GM21381 (cell line): Measurements from ENCODE around the gene CDKAL1.
A peak's percentile ranks its signal among the peaks of the same experiment; 100 is the strongest.

ENCODE experiments used
- ATAC-seq: cut with Tn5 transposase; IDR thresholded peaks from one replicate; pipeline ENCODE4 v1.9.1; 2021; ENCODE audit warnings: mild to moderate bottlenecking, moderate library complexity; ENCODE audit not compliant: unreplicated experiment

CDKAL1 gene

DNA sequence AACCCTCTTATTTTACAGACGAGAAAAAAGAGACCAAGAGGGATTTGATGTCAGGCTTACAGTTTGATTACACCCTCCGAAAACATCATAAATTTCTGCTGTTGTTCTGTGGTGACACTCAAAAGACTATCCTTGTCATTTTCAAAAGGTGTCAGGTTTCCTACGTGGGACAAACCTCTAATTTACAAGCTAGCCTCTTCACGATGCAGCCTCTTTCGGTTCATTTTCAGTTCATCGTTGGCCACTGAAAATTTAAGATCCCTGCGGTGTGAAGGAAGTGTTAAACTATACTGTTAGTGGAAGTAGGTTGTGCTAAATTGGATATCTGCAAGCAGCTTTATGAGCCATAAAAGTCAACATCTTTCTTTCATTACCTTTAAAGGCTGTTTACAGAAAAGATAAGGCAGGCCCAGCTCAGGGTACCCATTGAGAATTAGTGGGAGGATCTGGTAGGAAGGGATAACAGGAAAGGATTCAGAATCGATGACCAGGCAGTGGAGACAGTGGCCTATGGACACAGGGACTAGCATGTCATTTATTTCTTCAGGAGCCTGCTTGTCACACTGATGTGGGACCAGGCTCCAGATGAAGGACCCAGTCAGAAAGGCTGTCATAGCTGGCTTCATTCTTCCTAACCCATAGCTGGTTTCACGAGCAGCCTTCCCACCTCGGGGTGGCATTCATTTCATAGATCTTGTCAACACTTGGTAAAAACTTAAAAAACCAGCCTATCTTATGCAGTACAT lies 730.2 kb downstream of the CDKAL1 start:
- ATAC-seq = peak; percentile 25

DNA sequence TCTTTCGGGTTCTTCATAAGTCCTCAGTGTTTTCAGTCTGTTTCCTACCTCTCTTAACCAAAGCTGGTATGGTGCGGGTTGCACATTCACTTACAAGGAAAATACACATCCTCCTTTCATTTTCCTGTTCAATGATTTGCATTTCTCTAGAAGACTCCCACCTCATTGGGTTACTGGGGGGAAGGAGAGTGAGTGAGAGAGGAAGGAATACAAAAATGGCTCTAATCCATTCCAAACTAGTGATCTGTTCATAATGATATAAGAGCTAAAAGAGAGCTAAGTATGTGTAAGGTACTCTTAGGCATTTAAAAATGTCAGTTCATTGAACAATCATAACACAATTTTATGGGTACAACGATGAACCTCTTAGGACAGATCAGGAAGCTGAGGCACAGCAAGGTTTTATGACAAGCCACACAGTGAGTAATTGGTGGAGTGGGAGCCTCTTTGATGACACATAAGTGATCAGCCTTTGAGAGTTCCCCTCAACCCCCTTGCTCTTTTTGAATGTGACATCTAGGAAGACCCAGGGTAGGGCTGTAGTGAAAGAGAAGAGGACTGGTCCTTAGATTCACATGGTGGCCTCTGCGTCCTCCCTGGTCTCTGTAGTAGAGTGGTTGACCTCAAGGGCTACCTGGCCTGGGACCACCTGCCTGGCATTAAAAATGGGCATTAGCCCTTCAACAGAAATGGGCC lies 730.9 kb downstream of the CDKAL1 start:
- no peak for ATAC-seq

- no peak for ATAC-seq
Observed at GRCh38 chr6:21265730-21266044, 731.4 kb downstream of the CDKAL1 start.

- ATAC-seq = no peak
Observed at GRCh38 chr6:21270636-21271201, 736.5 kb downstream of the CDKAL1 start.

DNA sequence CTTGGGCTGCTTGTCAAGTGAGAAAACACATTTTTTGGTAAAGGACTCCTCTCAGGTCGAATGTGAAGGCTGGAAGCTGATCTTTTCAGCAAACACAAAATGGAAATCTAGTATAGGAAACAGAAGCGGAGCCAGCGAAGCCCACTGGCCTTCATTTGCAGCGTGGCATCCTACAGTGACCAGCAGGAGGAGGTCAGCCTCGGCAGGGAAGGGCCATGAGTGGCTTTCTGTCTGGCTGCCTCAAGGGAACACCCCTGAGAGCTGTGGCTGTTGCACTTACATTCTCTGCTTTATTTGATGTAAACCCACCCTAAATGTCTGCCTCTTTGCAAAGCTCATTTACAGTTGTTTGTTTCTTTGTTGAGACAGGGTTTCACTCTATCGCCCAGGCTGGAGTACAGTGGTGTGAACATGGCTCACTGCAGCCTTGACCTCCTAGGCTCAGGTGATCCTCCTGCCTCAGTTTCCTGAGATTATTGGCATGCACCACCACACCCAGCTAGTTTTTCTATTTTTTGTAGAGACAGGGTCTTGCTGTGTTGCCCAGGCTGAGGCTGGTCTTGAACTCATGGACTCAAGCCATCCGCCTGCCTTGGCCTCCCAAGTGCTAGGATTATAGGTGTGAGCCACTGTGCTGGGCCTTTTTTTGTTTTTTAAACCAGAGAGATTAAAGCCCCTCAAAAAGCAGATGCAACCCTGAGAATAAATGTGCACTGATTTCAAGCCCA lies 737.3 kb downstream of the CDKAL1 start:
- ATAC-seq = no peak

DNA sequence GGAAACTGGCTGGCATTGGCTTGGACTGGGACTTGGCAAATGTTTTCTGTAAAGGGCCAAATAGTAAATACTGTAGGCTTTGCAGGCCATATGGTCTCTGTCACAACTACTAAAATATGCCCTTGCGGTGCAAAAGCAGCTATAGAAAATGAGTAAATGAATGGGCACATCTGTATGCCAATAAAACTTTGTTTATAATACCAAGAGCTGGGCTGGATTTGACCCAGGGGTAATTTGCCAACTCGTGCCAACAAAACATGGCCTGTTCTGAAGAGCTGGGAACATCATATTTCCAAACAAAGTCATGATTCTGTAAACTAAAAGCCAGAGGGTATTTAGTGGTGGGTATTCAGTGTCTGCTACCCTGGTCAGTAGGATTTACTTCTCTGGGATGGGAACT lies 739.2 kb downstream of the CDKAL1 start:
- ATAC-seq = no peak

DNA sequence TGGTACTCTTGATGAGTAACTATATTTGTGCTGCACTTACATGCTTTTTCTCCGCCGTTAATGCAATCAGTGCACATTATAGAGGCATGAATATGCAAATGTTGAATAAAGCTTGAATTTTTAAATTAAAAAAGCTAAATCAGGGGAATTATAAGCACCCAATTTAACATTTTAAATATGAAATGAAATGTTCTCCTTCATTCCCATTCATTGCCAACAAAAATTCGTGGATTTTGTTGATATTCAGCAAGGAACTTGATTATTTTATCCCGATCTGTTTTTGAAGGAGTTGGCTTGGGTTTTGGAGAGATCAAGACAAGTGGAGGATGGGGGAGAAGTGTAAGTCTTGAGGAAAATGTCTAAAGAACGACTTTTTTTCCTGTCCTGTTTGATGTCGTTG lies 740.6 kb downstream of the CDKAL1 start:
- no peak for ATAC-seq

GRCh38 chr6:21277601-21278374 lies 743.5 kb downstream of the CDKAL1 start:
- ATAC-seq = no peak

DNA sequence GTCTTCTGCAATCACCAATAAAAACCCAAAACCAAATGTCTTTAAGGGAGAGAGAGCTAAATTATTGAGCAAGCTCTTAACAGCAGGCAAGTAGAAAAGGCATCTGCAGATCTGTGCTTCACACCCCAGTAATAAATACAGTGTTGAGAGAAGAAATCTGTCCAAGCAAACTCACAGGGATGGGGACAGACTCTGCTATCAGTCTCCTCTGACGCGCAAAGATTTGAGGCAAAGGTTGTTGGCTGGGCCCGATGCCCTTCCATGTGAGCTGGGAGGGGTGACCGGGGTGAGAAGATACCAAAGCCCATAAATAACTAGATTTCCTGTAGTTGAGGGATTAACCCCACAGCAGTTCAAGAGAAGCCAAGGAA lies 744.1 kb downstream of the CDKAL1 start:
- no peak for ATAC-seq

- no peak for ATAC-seq
Observed at GRCh38 chr6:21279619-21280018, 745.4 kb downstream of the CDKAL1 start.

GRCh38 chr6:21281366-21281765 lies 747.1 kb downstream of the CDKAL1 start:
- ATAC-seq = no peak
